Stimulated activated CD8-positive, alpha-beta memory T cell treated with anti-CD3 and anti-CD28 coated beads, Interleukin-4, amount 100 ng/mL, for 1 hour (primary cell): ENCODE data around the gene GOLGA8F.
"Not testable (repeated sequence)": the region's sequence is repeated elsewhere in the genome, so short reads cannot be mapped to it uniquely, and the experiment has no call there.

Source experiments
- DNase-seq, 2 donors: peaks; one replicate each; pipeline ENCODE4 v3.0.0-alpha.2; 2020; ENCODE audit warnings: low read depth in 2 of 2, low spot score in 1 of 2

The GOLGA8F gene

GRCh38 chr15:28378364-28378763, at the start of gene GOLGA8F:
TSS of gene GOLGA8F (plus strand) at chr15:28378664. CDS start at chr15:28378762, 98 bp downstream.
- DNase-seq = not testable (repeated sequence)

- not testable (repeated sequence) for DNase-seq
Observed at GRCh38 chr15:28357984-28358383, 20.5 kb upstream of the GOLGA8F start, which contains the start of gene GOLGA6L24. TSS of gene GOLGA6L24 (minus strand) at chr15:28358084. CDS start at chr15:28358023, 61 bp downstream.

GRCh38 chr15:28365502-28365901, 13.0 kb upstream of the GOLGA8F start:
- DNase-seq = not testable (repeated sequence)

GRCh38 chr15:28380053-28380452, 1.6 kb downstream of the GOLGA8F start:
- not testable (repeated sequence) for DNase-seq

DNA sequence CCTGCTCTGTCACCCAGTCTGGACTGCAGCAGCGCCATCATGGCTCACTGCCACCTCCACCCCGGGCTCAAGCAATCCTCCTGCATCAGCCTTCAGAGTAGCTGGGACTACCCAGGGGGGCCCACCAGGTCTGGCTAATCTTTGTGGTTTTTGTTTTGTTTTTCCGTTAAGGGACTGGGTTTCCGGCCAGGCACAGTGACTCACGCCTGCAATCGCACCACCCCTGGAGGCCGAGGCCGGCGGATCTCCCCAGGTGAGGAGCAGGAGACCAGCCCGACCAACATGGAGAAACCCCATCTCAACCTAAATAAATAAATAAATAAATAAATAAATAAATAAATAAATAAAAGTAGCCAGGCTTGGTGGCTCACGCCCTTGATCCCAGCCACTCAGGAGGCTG, 17.6 kb downstream of the GOLGA8F start:
- DNase-seq = not testable (repeated sequence)

DNA sequence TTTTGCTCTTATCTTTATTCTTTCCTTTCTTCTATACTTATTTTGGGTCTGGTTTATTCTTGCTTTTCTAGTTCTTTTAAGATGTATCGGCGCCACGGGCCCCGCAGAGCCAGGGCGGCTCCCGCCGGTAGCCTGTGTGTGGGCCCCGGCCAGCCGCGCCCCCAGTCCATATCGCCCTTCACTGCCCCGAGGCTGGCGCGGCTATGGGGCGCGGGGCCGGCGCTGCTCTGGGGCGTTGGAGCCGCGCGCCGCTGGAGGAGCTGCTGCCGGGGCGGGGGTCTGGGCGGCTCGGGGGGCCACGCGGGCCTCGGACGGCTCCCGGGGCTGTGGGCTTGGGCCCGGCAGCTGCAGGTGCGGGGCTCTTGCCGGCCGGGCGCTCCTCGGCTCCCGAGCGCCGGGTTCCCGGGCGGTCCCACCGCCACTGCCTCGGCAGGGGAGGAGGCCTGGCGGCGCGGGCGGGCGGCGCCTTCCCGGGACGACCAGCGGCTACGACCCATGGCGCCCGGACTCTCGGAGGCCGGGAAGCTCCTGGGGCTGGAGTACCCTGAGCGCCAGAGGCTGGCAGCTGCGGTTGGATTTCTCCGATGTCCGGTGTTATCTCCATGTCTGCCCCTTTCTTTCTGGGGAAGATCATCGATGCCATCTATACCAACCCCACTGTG, 24.4 kb downstream of the GOLGA8F start:
- not testable (repeated sequence) for DNase-seq

GRCh38 chr15:28420470-28420869, 42.0 kb downstream of the GOLGA8F start:
- not testable (repeated sequence) for DNase-seq

DNA sequence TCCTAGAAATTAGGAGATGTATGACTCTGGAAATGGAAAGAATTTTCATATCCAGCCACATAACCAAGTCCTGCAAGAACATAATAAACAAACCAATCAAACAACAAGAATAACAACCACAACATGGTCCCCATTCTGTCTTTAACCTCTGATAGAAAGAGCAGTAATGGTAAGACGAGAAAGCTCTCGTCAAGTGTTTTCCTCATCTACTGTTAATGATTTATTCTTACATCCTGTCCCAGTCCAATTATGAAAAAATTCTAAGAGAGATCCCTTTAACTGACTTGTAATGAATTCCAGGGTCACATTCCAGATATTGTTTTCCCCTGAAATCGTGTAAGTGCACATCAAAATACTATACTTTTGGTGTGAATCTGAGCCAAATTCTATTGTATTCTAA, 57.1 kb downstream of the GOLGA8F start:
- DNase-seq = not testable (repeated sequence)
